OCI-LY3 (cell line): Measurements from ENCODE around the gene CABP4.

Experiments
- EZH2phosphoT487 ChIP-seq: fragments of 200-600 bp; shearing (Covaris generic); IDR thresholded peaks from 2 replicates; pipeline ENCODE4 v1.6.1; 2018; ENCODE audit warnings: antibody characterized with exemption, mixed run types, low read depth
- TF ChIP-seq, protein P1 (sequence below): fragments of 200-600, 300-600 bp; sonication (generic); IDR thresholded peaks from 2 replicates; pipeline ENCODE4 v1.5.1; 2014; ENCODE audit warnings: antibody characterized with exemption, low read length, low read depth

DNA sequence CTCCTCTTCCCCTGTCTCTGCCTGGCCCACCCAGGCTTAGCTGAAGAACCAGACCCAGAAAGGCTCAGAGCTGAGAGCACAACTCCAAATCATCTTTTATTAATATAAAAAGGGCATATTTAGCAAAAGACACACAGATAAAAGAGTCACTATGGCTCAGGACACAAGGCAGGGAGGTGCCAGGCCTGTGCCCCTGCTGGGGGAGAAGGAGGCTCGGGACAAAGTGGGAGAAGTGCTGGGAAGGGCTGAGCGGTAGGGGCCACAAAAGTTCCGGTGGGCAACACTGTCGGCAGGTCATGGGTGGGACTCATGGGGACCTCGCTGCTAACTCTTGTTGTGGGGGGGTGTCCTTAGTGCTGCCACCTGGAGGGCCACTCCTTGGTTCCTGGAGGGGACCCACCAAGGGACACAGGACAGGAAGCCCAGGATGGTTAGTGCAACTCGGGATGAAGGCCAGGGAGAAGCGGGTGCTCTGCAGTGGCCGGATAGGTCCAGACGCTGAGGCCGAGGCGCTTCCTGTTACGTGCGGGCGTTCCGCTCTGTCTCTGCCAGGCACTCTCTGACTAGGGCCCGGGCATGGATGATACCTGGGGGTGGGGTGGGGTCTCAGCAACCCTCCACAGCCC, 51.4 kb downstream of the CABP4 start:
- TF ChIP-seq, protein P1, sequence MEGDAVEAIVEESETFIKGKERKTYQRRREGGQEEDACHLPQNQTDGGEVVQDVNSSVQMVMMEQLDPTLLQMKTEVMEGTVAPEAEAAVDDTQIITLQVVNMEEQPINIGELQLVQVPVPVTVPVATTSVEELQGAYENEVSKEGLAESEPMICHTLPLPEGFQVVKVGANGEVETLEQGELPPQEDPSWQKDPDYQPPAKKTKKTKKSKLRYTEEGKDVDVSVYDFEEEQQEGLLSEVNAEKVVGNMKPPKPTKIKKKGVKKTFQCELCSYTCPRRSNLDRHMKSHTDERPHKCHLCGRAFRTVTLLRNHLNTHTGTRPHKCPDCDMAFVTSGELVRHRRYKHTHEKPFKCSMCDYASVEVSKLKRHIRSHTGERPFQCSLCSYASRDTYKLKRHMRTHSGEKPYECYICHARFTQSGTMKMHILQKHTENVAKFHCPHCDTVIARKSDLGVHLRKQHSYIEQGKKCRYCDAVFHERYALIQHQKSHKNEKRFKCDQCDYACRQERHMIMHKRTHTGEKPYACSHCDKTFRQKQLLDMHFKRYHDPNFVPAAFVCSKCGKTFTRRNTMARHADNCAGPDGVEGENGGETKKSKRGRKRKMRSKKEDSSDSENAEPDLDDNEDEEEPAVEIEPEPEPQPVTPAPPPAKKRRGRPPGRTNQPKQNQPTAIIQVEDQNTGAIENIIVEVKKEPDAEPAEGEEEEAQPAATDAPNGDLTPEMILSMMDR = no peak; the same call in 1 of the 2 replicates
- TF ChIP-seq EZH2phosphoT487 = no peak
